Thymus (tissue), 11 donors: ENCODE results near the gene PSMD13. TPM values are rescaled to one million over a fixed set of nuclear protein-coding genes. Genes with fewer than 3 reads are reported as not detected.
A peak's percentile ranks its signal among the peaks of the same experiment; 100 is the strongest.
"Not testable (repeated sequence)": the region's sequence is repeated elsewhere in the genome, so short reads cannot be mapped to it uniquely, and the experiment has no call there.

ENCODE experiments used
- DNase-seq, 9 donors: peaks; one replicate each; pipeline ENCODE4 v3.0.0-alpha.2; 2013; ENCODE audit warnings: low spot score in 9 of 9, low read depth in 6 of 9, missing footprints in 1 of 9
- H3K27ac ChIP-seq, 2 donors: one replicate each; pipeline ENCODE4 v1.5.1; 2013; ENCODE audit warnings: control low read depth in 1 of 2, low read depth in 1 of 2, low read length in 1 of 2, mild to moderate bottlenecking in 1 of 2, moderate library complexity in 1 of 2
- H3K27me3 ChIP-seq, 2 donors: one replicate each; pipeline ENCODE4 v1.5.1; 2013; ENCODE audit warnings: low read length in 1 of 2; ENCODE audit not compliant: control insufficient read depth in 2 of 2, insufficient read depth in 1 of 2
- H3K36me3 ChIP-seq, 2 donors: one replicate each; pipeline ENCODE4 v1.5.1; 2013; ENCODE audit warnings: low read length in 1 of 2, mild to moderate bottlenecking in 1 of 2, moderate library complexity in 1 of 2; ENCODE audit not compliant: control insufficient read depth in 2 of 2, insufficient read depth in 2 of 2
- H3K4me1 ChIP-seq, 2 donors: one replicate each; pipeline ENCODE4 v1.5.1; 2013; ENCODE audit warnings: low read length in 2 of 2; ENCODE audit not compliant: control insufficient read depth in 2 of 2, insufficient read depth in 2 of 2
- H3K4me3 ChIP-seq, 2 donors: one replicate each; pipeline ENCODE4 v1.5.1; 2013; ENCODE audit warnings: low read length in 2 of 2, control low read depth in 1 of 2, mild to moderate bottlenecking in 1 of 2
- H3K9me3 ChIP-seq, 2 donors: one replicate each; pipeline ENCODE4 v1.5.1; 2013; ENCODE audit warnings: low read length in 1 of 2, mild to moderate bottlenecking in 1 of 2; ENCODE audit not compliant: control insufficient read depth in 2 of 2, insufficient read depth in 1 of 2
- WGBS: extraction: QIAGEN DNeasy Blood & Tissue Kit; methylation state at CpG from one replicate; pipeline ENCODE4 v1.1.7; 2013; 5-methylcytosine and 5-hydroxymethylcytosine counted together
- polyA plus RNA-seq: library from polyadenylated mRNA; stranded (reverse); fragments of 200-250 nt; gene quantifications from one replicate; pipeline ENCODE4 v1.2.3, GENCODE V29; 2013
- total RNA-seq: library from RNA; stranded (reverse); fragments of 120-200 nt; gene quantifications from one replicate; pipeline ENCODE4 v1.2.4, GENCODE V29; 2013
- donor health status: healthy.

The PSMD13 gene
- total and polyA plus RNA-seq, 2 donors = 134 to 192 TPM

DNA sequence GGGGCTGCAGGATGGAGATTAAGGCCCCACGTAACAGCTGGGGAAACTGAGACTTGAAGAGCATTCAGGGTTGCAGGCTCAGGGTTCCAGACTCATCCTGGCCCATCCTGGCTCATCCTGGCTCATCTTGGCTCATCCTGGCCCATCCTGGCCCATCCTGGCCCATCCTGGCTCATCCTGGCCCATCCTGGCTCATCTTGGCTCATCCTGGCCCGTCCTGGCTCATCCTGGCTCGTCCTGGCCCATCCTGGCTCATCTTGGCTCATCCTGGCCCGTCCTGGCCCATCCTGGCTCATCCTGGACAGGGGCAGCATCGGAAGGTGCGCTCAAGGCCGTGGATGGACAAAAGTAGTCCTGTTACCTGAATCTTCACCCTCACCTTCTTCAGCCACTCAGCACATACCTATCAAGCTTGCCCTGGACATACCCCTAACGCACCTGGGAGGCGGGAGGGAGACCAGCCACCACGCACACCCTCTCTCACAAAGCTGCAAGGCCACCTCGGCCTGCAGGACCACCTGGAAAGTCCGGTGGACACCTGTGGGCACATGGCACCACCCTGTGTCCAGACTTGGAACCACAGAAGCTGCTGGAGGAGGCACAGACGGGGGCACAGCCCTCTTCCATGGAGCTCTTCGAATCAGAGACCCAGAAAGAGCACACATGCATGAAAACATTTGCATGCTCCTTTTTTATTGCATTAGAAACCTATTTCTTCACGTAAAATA lies 21.2 kb downstream of the PSMD13 start:
- Histone ChIP-seq H3K4me1 (peaks cover 0 to 3% of the 10 kb centered on the region in 2 donors), H3K27ac (no peak overlapping the region), H3K36me3 (peaks cover 8 to 11% of the 10 kb centered on the region in 2 donors), H3K9me3 (no peaks in the 10 kb centered on the region), H3K27me3 (peaks cover 0 to 2% of the 10 kb centered on the region in 2 donors), H3K4me3 (no peak overlapping the region)
- DNase-seq = no peak
- WGBS = 94% methylated on average over 15 of the region's 15 CpGs

DNA sequence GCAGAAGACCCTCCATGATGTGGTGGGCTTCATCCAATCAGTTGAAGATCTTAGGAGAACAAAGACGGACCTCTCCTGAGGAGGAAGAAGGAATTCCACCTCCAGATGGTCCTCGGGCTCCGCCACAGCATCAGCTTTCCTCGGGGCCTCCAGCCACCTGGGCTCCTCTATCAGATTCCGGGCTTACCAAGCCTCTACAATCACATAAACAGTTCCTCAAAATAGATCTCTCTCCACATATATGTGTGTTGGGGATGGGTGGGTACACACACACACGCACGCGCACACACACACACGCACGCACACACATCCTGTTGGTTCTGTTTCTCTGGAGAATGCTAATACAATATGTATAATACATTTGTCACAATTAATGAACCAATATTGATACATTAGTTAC lies 22.6 kb downstream of the PSMD13 start:
- no peaks in the 10 kb centered on the region for H3K9me3 ChIP-seq
- peaks cover 0 to 3% of the 10 kb centered on the region in 2 donors for H3K4me1 ChIP-seq
- no peak overlapping the region for H3K27ac ChIP-seq
- peaks cover 0 to 2% of the 10 kb centered on the region in 2 donors for H3K27me3 ChIP-seq
- 38% methylated on average over 10 of the region's 10 CpGs for WGBS
- DNase-seq = no peak
- no peaks in the 10 kb centered on the region for H3K36me3 ChIP-seq
- no peak overlapping the region for H3K4me3 ChIP-seq

DNA sequence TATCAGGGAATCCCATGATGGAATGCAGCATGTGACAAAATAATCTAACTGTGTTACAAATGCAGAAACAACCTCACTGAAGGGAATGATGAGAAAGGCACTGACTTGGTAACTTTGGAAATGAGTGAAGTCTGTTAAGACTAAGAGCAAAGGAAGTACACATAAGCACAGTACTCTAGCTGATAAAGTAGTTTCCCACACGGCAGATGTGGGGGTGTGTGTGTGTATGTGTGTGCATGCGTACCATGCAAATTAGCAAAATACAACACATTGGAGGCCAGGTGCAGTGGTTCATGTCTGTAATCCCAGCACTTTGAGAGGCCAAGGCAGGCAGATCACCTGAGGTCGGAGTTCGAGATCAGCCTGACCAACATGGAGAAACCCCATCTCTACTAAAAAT lies 24.8 kb downstream of the PSMD13 start:
- WGBS = 97% methylated on average over 4 of the region's 4 CpGs
- H3K9me3 ChIP-seq = peaks cover 0 to 9% of the 10 kb centered on the region in 2 donors
- H3K27ac ChIP-seq = no peak overlapping the region
- H3K4me1 ChIP-seq = peaks cover 0 to 3% of the 10 kb centered on the region in 2 donors
- DNase-seq = no peak
- peaks cover 0 to 2% of the 10 kb centered on the region in 2 donors for H3K27me3 ChIP-seq
- H3K36me3 ChIP-seq = no peaks in the 10 kb centered on the region
- no peak overlapping the region for H3K4me3 ChIP-seq

DNA sequence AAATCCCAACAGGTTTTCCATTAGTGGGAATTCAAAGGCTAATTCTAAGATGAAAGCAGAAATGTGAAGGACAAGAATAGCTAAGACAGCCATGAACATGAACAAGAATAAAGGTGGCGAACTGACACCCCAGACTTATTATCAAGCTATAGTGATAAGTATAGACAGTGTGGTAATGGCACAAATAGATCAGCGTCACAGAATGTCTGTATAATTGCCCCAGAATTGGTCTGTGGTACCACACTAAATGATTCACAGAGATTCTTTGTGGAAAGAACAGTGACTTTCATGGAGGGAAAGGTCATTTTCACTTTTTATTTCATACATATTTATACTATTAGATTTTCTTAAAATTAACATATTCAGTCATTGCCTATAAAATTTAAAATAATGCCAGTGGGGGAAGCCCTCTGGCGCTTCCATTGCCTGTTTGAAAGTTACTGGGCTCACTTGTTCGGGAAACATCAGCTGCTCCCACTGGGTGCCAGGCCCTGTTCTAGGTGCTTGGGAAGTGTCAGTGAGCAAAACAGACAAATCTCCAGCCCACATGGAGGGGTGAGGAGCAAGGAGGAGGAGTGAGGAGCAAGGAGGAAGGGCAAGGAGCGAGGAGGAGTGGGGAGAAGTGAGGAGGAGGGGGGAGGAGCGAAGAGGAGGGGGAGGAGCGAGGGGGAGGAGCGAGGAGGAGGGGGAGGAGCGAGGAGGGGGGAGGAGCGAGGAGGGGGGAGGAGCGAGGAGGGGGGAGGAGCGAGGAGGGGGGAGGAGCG lies 30.1 kb downstream of the PSMD13 start:
- 88% methylated on average over 5 of the region's 13 CpGs for WGBS
- Histone ChIP-seq H3K4me1 (peaks cover 12 to 34% of the 10 kb centered on the region in 2 donors), H3K27me3 (no peaks in the 10 kb centered on the region), H3K36me3 (peaks cover 0 to 3% of the 10 kb centered on the region in 2 donors), H3K4me3 (no peak overlapping the region), H3K9me3 (peaks cover 0 to 12% of the 10 kb centered on the region in 2 donors), H3K27ac (no peak overlapping the region)
- DNase-seq = no peak

DNA sequence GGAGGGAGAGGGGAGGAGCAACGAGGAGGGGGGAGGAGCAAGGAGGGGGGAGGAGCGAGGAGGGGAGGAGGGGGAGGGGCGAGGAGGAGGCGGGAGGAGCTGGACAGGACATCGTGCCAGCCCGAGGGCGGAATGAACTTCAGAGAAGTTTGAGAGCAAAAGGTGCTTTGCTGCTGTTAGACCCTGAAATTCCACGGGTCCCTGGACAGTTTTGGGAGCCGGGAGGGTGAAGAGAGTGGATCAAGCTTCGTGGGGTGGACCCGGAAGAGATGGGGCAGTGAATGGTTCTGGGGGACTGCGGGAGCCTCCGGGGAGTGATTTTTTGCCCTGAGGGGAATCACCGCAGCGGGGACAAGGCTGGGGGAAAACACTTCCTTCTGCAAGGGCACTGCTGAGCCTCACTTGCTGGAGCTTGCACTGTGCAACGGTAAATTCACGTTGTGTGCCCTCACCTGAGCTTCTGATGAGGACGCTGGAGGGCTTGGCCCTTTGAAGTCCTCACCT lies 30.8 kb downstream of the PSMD13 start:
- WGBS = 38% methylated on average over 17 of the region's 18 CpGs
- DNase-seq = peak in 1 of 9 donors; percentile 55
- peak overlapping the region; percentile 42 to 47 for H3K4me3 ChIP-seq

DNA sequence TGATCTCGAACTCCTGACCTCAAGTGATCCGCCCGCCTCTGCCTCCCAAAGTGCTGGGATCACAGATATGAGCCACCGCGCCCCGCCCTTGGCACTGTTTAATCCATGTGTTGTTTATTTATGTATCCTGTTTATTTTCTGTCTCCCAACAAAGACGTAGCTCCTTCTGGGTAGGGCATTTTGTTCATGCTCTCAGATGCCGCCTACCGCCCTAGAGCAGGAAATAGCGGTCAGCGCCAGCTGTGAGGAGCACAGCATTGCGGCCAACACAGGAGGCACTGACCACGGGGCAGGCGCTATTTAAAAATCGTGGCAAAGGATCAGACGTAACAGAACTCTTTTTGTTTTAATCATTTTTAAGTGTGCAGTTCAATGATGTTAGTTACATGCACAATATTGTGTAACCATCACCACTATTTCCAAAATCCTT lies 32.0 kb downstream of the PSMD13 start:
- H3K27me3 ChIP-seq, H3K36me3 ChIP-seq: not testable (repeated sequence)
- 22% methylated on average over 16 of the region's 16 CpGs for WGBS
- Histone ChIP-seq H3K4me1 (peaks cover 12 to 34% of the 10 kb centered on the region in 2 donors), H3K27ac (peak overlapping the region; percentile 97 to 100), H3K4me3 (peak overlapping the region; percentile 58 to 59), H3K9me3 (peaks cover 0 to 12% of the 10 kb centered on the region in 2 donors)
- DNase-seq = peak in 3 of 9 donors; percentile 41 to 77 (median 56)

More for the DNA sequence above, 30.8 kb downstream of the PSMD13 start:
- peaks cover 12 to 34% of the 10 kb centered on the region in 2 donors for H3K4me1 ChIP-seq
- H3K9me3 ChIP-seq = peaks cover 0 to 12% of the 10 kb centered on the region in 2 donors
- peak overlapping the region; percentile 97 to 100 for H3K27ac ChIP-seq
- peaks cover 0 to 1% of the 10 kb centered on the region in 2 donors for H3K27me3 ChIP-seq
- H3K36me3 ChIP-seq = peaks cover 0 to 3% of the 10 kb centered on the region in 2 donors

DNA sequence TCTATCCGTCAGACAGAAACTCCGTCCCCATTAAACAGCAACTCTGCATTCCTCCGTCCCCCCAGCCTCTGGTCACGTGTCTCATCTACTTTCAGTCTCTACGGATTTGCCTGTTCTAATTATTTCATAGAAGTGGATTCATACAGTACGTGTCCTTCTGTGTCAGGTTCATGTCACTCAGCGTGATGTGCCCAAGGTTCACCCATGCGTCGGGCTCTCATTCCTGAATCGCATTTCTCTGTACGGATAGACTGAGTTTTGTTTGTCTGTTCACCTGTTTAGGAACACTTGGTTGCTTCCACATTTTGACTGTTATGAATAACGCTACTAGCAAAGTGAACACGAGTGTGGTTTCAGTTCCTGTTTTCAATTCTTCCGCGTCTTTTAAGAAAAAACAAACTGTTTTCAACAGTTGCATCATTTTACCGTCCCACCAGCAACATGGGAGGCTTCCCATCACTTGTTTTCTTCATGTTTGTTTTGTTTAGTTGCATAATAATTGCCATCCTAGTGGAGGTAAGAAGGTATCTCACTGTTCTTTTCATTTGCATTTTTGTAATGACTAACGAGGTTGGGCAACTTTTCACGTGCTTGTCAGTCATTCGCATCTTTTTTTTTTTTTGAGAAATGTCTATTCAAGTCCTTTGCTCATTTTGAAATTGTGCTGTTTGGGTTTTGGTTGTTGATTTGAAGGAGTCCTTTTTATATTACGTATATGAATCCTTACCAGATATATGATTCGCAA lies 32.5 kb downstream of the PSMD13 start:
- Histone ChIP-seq H3K4me3 (peak overlapping the region; percentile 58 to 59), H3K27ac (peak overlapping the region; percentile 97 to 100), H3K9me3 (peaks cover 0 to 12% of the 10 kb centered on the region in 2 donors), H3K27me3 (peaks cover 0 to 4% of the 10 kb centered on the region in 2 donors), H3K36me3 (peaks cover 0 to 3% of the 10 kb centered on the region in 2 donors), H3K4me1 (peaks cover 12 to 34% of the 10 kb centered on the region in 2 donors)
- whole genome bisulfite sequencing = 8% methylated on average over 21 of the region's 21 CpGs
- peak in 7 of 9 donors; percentile 67 to 93 (median 78) for DNase-seq

DNA sequence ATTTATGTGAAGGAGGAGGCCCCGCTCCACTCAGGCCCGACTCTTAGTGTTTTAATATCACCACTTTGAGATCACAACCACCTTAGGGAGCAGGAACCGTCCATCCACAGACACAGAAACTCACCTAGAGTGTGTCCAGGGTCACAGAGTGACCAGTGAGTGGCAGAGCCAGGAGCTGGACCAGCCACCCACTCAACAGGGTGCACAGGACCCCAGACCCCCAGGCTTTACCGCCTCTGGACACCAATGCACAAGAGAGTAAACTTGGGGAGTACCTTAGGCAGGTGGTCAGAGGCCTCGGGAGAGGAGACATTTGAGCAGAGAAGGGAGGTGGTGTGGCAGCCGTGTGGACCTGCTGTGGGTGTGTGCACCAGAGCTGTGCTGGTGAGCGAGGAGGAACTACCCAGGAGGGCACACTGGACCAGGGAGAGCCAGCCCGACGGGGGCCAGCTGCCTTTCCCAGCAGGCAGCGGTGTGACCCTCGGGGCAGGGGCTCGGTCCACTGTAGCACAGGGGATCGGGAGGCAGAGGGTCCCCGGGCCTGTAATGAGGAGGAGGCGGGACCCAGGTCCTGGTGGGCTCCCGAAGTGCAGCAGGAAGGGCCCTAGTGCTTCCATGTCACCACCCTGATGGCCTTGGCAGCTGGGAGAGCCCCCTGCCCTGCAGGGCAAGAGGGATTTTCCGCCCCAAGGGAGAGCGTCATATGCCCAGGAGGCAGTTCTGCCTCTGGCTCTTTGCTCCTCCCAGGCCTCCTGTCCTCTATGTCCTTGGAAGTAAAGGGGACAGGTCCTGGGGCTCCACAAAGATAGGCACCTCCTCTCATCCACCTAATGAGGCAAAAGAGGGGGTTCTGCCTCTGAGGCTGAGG lies 33.9 kb downstream of the PSMD13 start:
- Histone ChIP-seq H3K9me3 (peaks cover 0 to 7% of the 10 kb centered on the region in 2 donors), H3K4me3 (no peak overlapping the region), H3K27ac (peak overlapping the region in 1 of 2 donors; percentile 66), H3K36me3 (peaks cover 0 to 3% of the 10 kb centered on the region in 2 donors), H3K4me1 (peaks cover 12 to 34% of the 10 kb centered on the region in 2 donors), H3K27me3 (peaks cover 0 to 4% of the 10 kb centered on the region in 2 donors)
- DNase-seq = no peak
- 88% methylated on average over 18 of the region's 18 CpGs for WGBS
